ENCODE data around the gene LTA4H. TPM values are rescaled to one million over a fixed set of nuclear protein-coding genes. Genes with fewer than 3 reads are reported as not detected.

Gene LTA4H
- polyA plus RNA-seq, 1 experiment, result 93.6 TPM

Other genes starting within 250 kb of the LTA4H start
- 132 and 147 TPM in 2 replicates for gene NTN4, start 244.8 kb downstream of the LTA4H start, polyA plus RNA-seq (2011; rRNA removed)
- 12.7 and 21.4 TPM in 2 replicates for gene SNRPF, start 176.6 kb downstream of the LTA4H start, polyA plus RNA-seq (2011; rRNA removed)
- gene CCDC38, start 93.0 kb downstream of the LTA4H start, polyA plus RNA-seq (2011; rRNA removed), result not detected in 2 replicates
- gene AMDHD1, start 92.3 kb downstream of the LTA4H start, polyA plus RNA-seq (2011; rRNA removed), result 0.04 and 0.12 TPM in 2 replicates
- 0.02 and 0.06 TPM in 2 replicates for gene HAL, start 39.2 kb downstream of the LTA4H start, polyA plus RNA-seq (2011; rRNA removed)
- 26.7 and 31.2 TPM in 2 replicates for gene ELK3, start 158.8 kb upstream of the LTA4H start, polyA plus RNA-seq (2011; rRNA removed)

Data from AG04450 (cell line).